Stimulated activated CD4-positive, alpha-beta T cell treated with anti-CD3 and anti-CD28 coated beads, Interleukin-12 subunit alpha, Interleukin-12 subunit beta, amount 100 ng/mL, for 48 hours (primary cell): ENCODE measurements around the gene HOXB3.

Experiments used
- DNase-seq, 3 donors: peaks; one replicate each; pipeline ENCODE4 v3.0.0-alpha.2; 2020; ENCODE audit warnings: low read depth in 2 of 3, low spot score in 1 of 3

Gene HOXB3

DNA sequence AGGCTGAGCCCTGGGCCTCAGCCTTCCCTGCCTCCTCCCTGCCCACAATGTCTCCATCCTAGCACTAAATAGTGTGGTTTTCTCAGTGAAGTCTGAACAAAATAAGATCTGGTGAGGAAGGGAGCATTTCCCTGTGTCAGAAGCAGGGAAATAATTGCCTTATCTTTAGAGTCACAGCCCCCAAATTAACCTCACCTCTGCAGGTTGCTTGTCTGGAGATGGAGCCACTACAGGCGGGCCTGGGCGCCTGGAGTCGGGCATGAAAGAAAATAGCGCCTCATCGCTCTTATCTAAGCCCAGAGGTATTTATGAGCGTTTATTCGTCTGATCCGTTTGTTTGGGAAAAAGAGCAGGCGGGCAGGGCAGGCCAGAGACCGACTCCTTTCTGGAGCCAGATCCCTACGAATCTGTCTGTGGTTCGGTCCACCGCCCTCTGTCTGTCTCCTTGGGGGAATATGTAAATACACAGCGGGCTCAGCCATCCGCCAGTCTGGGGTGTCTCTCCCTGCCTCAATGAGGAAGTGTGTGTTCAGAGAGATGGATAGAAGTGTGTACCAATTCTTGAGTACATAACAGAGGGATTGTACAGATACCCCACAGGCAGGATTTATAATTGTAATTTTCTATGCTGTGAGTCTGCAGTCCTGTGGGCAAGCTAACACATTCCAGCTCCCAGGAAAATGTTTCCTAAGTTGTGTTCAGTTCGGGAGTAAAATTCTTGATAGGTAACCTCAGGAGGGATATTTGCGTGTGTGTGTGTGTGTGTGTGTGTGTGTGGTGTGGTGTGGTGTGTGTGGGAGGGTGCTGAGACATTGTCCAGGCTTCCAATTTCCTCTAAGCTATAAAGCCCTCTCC, 10.4 kb upstream of the HOXB3 start:
- DNase-seq: no peak

DNA sequence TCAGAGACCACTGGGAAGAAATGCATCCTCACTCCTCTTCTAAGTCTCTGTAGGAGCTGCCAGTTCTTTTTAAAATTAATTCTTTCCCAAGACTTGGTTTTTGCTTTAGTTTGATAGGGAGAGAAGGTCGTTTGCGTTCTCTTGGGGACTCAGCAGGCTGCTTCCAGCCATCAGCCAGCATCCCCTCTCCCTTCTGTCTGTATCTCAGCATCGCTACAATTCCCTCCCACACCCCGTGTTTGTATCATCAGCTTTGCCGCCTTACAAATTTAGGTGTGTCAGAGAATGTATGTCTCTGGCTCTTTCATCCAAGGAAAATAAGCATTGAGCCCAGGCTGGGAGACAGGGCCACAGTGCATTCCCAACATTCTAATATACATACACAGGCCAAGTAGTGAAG, 9.3 kb upstream of the HOXB3 start:
- no peak for DNase-seq

GRCh38 chr17:48598736-48599135, 8.7 kb upstream of the HOXB3 start:
- no peak for DNase-seq

GRCh38 chr17:48597778-48598631, 8.0 kb upstream of the HOXB3 start:
- no peak for DNase-seq

- DNase-seq: no peak
Observed at GRCh38 chr17:48597528-48597777, 7.4 kb upstream of the HOXB3 start.

GRCh38 chr17:48596735-48597527, 6.9 kb upstream of the HOXB3 start:
- no peak for DNase-seq

DNA sequence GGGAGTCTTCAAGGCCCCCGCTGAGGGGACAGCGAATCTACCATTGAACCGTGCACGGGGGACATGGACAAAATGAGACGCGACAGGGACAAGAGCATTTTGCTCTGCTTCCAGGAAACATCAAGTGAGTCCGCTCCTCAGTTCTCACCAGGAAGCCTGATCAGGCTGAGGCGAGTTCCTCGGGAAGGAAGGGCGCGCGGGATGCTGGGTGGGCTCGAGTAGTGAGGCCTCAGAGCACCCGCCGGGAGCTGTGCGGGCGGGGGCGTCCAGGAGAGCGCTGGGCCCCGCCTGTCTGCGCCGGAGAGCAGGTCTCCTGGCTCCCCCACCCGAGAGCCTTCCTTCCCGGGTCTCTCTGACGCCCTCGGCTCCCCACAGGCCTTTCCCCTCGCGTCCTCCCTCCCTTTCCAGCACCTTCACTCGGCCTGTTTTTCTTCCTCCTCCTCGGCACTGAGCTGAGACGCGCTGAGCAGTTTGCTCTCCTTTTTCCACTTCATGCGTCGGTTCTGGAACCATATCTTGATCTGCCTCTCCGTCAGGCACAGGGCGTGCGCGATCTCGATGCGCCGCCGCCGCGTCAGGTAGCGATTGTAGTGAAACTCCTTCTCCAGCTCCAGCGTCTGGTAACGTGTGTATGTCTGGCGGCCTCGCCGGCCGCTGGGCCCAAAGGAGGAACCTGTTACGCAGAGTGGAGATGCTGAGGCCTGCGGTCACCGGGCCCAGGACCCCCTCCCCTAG, 6.1 kb upstream of the HOXB3 start:
- DNase-seq: no peak

GRCh38 chr17:48595278-48595999, 5.4 kb upstream of the HOXB3 start:
- DNase-seq: no peak

GRCh38 chr17:48594538-48595277, 4.7 kb upstream of the HOXB3 start:
- no peak for DNase-seq

GRCh38 chr17:48593840-48594537, 3.9 kb upstream of the HOXB3 start:
- DNase-seq: peak; percentile 69 to 80 (median 77)

- no peak for DNase-seq
Observed at GRCh38 chr17:48593126-48593829, 3.2 kb upstream of the HOXB3 start, which contains the start of gene HOXB5. Gene HOXB5, minus strand, starts transcription at chr17:48593779. Its CDS starts 97 bp downstream, at chr17:48593682.

GRCh38 chr17:48592577-48592976, 2.5 kb upstream of the HOXB3 start:
- no peak for DNase-seq

DNA sequence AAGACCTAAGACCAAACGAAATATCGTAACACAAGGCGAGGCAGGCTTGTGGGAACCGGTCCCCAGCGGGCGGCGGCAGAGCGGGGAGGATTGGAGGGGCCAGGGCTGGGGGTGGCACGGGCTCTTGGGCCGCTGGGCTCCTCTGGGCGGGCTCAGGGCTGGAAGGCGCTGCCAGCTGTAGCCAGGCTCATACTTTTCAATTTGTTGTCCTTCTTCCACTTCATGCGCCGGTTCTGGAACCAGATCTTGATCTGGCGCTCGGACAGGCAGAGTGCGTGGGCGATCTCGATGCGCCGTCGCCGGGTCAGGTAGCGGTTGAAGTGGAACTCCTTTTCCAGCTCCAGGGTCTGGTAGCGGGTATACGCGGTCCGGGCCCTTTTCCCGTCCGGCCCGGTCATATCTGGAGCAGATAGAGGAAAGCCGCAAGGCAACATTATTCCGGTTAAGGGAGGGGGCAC, 2.0 kb upstream of the HOXB3 start:
- no peak for DNase-seq

- DNase-seq: no peak
Observed at GRCh38 chr17:48591255-48592056, 1.4 kb upstream of the HOXB3 start.

GRCh38 chr17:48590607-48591161, 643 bp upstream of the HOXB3 start:
- DNase-seq: no peak

DNA sequence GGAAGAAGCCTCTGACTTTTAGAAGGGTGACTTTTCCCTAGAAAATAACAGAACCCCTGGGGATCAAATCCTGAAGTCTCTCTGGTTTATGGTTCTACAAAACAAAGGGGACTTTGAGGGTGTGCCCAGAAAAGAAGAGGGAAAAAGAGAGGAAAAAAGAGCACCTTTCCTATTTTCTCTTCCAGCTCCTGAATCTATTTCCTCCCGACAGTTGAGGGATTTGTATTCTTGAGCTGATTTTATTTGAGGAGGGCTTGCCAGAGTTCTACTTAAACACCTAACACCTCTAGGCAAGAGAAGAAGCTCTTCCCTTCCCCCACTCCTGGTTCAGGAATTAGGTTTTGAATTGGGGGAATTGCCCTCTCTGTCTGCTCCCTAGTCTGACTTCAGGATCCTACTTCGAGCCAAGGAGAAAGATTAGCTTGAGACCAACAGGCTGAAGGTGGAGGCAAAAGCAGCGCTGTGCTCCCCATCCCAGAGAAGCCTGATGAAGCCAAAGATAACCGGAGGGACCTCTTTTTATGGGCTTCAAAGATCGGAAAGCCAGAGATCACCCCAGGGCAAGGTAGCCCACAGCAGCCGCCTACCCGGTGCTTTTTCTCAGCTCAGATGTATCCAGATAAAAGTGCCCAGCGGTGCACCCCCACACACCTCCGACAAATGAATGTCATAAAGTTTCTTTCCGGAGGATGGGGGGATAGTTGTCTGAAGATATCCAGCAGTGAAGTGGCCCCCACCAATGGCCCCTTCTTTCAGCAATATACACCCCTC, 796 bp downstream of the HOXB3 start:
- DNase-seq: no peak
